Measurements from ENCODE around the gene MMRN2.

MMRN2 gene

DNA sequence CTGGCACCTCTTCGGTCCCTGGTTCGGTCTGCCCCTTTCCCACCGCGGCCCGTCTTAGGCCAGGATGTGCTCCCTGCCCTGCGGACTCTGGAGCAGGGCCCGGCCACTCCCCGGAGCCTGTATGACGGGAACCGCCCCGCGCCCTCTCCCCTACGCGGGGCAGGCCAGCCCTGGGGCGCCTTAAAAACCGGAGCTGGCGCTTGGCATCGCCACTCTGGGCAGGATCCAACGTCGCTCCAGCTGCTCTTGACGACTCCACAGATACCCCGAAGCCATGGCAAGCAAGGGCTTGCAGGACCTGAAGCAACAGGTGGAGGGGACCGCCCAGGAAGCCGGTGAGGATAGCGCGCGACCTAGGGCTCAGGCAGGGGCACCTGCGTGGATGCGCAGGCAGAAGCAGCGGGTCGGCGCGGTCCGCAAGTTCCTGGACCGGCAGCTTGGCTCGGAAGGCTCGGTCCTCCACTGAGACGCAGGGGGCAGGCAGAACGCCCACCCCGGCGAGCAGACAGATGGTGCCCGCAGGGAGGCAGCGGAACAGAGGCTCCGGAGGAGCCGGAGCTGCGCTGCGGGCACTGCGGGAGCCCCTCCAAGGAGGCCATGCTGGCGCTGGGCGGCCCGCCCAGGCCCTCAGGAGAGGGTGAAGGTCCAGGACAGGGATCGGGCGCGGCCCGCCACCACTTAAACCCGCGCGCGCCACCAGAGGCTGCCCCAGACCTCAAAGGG, 11.0 kb upstream of the MMRN2 start, which contains the start of gene ADIRF:
TSS of gene ADIRF (plus strand) at position 212 of the 723 bp plus-strand sequence. CDS start at position 275, 63 bp downstream.
- TF ChIP-seq, protein P1, sequence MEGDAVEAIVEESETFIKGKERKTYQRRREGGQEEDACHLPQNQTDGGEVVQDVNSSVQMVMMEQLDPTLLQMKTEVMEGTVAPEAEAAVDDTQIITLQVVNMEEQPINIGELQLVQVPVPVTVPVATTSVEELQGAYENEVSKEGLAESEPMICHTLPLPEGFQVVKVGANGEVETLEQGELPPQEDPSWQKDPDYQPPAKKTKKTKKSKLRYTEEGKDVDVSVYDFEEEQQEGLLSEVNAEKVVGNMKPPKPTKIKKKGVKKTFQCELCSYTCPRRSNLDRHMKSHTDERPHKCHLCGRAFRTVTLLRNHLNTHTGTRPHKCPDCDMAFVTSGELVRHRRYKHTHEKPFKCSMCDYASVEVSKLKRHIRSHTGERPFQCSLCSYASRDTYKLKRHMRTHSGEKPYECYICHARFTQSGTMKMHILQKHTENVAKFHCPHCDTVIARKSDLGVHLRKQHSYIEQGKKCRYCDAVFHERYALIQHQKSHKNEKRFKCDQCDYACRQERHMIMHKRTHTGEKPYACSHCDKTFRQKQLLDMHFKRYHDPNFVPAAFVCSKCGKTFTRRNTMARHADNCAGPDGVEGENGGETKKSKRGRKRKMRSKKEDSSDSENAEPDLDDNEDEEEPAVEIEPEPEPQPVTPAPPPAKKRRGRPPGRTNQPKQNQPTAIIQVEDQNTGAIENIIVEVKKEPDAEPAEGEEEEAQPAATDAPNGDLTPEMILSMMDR (IDR thresholded peaks at IDR 0.05; ENCODE audit: low read depth, low read length, missing control alignments) = no peak
- DNase-seq (ENCODE audit: low read depth) = no peak
- H3K4me3 ChIP-seq (ENCODE audit: low read depth, low read length) = no peak within 1 kb of the TSS

DNA sequence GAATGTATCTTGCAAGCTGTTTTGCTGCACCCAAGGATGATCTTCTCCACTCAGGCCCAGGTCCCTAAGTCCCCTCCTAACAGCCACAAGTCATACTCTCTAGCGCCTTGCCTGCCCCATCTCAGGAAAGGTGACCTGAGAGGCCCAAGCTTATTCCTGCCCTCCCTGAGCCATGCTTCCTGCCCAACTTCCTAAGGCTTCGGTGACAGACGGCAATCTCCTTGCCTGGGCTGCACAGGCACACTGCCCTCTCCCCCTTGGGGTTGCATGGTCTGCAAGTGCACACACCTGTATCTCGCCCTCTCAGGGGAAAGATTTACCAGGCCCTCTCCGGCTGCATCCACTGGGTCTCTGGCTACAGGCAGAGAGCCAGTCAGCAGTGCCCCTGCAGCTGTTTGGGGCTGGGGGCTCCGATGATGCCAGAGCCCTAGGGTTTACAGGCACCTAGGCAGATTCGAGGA, 10.1 kb upstream of the MMRN2 start:
- no peak overlapping the region for H3K4me3 ChIP-seq (ENCODE audit: low read depth, low read length)
- no peak for DNase-seq (ENCODE audit: low read depth)
- TF ChIP-seq, protein P1 (IDR thresholded peaks at IDR 0.05; ENCODE audit: low read depth, low read length, missing control alignments) = no peak

DNA sequence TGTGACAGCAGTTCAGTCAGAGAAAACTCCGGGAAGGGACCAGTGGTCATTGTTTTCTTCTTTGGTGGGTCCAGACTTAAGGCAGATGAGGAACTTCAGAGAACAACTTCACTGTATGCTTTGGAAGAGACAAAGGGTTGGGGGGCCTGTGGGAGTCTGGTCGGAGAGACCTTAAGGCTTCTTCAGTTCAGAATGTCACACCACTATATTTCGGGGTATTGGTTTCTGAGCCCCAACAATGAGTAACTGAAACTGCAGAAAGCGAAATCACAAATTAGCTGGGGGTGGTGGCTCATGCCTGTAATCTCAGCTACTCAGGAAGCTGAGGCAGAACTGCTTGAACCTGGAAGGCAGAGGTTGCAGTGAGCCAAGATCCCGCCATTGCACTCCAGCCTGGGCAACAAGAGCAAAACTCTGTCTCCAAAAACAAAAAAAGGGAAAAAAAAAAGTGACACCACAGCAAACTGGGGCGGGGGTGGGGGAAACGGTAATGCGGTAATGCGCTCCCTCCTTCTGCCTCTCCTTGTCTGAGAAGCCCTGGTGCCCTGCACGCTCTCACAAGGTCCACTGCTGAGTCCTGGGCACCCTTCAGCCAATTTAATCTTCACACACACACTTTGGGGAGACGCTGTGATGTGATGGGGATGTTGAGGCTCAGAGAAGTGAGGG, 8.7 kb upstream of the MMRN2 start:
- TF ChIP-seq, protein P1 (IDR thresholded peaks at IDR 0.05; ENCODE audit: low read depth, low read length, missing control alignments) = no peak
- DNase-seq (ENCODE audit: low read depth) = peak; percentile 59
- H3K4me3 ChIP-seq (ENCODE audit: low read depth, low read length) = peak overlapping the region; percentile 31

DNA sequence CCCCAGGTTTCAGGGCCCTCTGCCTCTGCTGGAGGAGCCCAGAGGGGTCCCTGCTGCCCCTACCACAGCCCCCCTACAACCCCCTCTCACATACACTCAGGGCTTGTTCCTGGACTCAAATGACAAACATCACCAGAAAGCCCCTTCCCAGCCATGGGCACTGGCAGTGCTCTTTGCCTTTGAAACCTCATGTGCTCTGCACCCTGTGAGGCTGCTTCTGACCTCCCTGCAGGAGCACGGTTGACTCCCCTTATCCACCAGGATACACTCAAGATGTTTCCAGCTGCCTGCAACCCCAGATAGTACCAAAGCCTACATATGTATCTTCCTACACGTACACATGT, 7.4 kb upstream of the MMRN2 start:
- TF ChIP-seq, protein P1 (IDR thresholded peaks at IDR 0.05; ENCODE audit: low read depth, low read length, missing control alignments) = no peak

DNA sequence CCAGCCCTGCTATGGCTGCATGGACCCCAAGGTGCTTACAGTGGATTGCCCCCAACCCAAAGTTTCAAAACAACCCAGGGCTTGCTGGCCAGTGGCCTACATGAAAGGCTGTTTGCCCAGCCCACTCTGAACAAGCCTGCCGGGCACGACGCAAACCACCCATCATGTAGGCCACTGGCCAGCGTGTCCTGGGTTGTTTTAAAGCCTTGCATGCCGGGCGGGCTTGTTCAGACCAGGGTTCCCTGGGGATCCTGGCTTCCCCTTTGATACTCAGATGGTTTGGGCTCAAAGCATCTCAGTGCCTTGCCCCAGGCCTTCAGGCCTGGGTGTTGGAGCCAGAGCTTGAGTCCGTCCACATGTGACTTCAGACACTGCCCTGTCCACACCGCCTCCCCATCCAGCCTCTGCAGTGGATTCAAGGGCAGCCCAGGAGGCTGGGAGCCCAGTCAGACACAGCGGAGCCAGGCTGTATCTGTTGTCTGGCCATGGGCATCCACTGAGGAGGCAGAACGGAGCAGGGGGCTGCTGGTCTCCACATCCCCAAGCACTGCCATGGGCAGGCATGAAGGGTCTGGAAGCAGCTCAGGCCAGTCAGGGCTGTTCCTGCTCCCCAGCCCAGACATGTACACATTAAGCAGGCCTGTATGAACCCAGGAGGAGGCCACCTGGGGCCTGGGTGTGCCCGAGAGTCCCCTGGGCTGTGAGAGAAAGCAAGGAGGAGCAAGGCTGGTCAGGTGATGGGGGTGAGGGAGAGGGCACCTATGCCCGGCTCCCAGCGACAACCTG, 6.8 kb upstream of the MMRN2 start:
- H3K4me3 ChIP-seq (ENCODE audit: low read depth, low read length) = no peak overlapping the region
- TF ChIP-seq, protein P1 (IDR thresholded peaks at IDR 0.05; ENCODE audit: low read depth, low read length, missing control alignments) = no peak
- DNase-seq (ENCODE audit: low read depth) = no peak

More for the DNA sequence above, 7.4 kb upstream of the MMRN2 start:
- DNase-seq (ENCODE audit: low read depth) = no peak
- no peak overlapping the region for H3K4me3 ChIP-seq (ENCODE audit: low read depth, low read length)

DNA sequence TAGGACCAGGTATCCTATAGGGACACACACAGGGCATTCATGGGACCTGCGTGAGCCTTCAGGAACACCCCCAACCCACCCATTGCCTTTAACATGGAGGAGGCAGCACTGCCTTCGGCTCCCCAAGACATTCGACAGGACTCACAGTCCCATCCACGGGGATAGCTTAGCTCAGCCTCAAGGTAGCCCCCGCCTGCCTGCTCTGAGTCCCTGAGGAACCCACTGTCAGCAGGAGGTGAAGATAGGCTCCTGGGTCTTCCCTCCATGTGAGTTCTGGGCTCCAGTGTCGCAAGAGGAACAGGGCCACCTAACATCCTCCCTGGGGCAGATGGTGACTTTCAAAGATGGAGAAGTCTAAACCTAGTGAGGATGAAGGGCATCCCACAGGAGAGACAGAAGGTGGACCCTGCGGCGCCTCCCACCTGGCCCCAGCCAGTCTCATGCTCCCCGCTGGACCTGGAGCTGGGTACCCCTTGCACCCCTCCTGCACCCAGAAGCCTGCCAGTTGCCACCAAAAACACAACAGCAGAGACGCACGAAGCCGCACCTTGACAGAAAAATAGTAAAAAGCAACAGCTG, 6.0 kb upstream of the MMRN2 start:
- no peak for DNase-seq (ENCODE audit: low read depth)
- TF ChIP-seq, protein P1 (IDR thresholded peaks at IDR 0.05; ENCODE audit: low read depth, low read length, missing control alignments) = no peak
- H3K4me3 ChIP-seq (ENCODE audit: low read depth, low read length) = no peak overlapping the region

All from GM12864 (cell line).